ENCODE data around the gene PTPN1. TPM values are rescaled to one million over a fixed set of nuclear protein-coding genes. Genes with fewer than 3 reads are reported as not detected.
"Not testable (repeated sequence)": the region's sequence is repeated elsewhere in the genome, so short reads cannot be mapped to it uniquely, and the experiment has no call there.

The PTPN1 gene
- total RNA-seq, 1 experiment from 2014 or later: 33.0 TPM

DNA sequence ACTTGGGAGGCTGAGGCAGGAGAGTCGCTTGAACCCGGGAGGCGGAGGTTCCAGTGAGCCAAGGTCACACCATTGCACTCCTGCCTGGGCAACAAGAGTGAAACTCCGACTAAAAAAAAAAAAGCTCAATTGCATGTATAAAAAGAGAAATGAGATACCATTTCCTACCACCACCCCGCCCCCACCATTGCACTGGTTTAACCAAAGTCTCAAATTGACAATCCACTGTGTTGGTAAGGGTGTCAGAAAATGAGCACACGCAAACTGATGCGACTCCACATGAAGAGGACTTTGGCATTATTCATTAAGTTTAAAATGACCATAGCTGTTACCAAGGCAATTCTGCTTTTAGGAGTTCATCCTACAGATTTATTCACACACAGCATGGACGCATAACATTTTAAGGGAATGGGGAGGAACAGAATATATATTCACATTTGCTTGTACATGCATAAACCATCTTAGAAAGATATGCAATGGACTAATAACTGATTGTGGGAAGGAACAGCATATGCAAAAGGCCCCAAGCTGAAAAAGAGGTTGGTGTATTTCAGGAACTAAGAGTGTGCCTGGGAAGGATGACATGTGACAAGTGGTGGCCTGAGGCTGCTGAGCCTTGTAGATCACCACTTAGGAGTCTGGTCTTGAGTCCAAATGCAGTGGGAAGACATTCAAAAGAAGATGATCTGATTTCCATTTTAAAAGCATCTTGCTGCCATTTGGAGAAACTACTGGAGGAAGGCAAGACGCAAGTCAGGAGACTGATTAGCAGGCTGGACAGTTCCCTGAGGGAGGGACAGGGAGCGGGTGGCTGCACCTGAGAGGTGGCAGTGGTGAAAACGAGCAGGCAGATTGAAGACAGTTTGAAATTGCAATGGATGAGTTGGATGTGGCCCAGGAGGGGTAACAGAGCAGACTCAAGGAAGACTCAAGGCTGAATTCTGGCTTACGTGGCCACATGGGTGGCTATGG, 37.2 kb upstream of the PTPN1 start:
- H3K36me3 ChIP-seq (replicated peaks; ENCODE audit: control insufficient read depth, insufficient read depth, low read length): no peaks in the 10 kb centered on the region
- H3K27me3 ChIP-seq (ENCODE audit: control insufficient read depth, insufficient read depth, low read length): no peaks in the 10 kb centered on the region
- DNase-seq: no peak
- H3K4me3 ChIP-seq (ENCODE audit: insufficient read depth, low read depth, low read length): no peak overlapping the region

GRCh38 chr20:50474356-50474755, 35.8 kb upstream of the PTPN1 start:
- not testable (repeated sequence) for H3K4me3 ChIP-seq (ENCODE audit: insufficient read depth, low read depth, low read length); H3K36me3 ChIP-seq (replicated peaks; ENCODE audit: control insufficient read depth, insufficient read depth, low read length); H3K27me3 ChIP-seq (ENCODE audit: control insufficient read depth, insufficient read depth, low read length); DNase-seq

- Histone ChIP-seq H3K36me3 (replicated peaks; ENCODE audit: control insufficient read depth, insufficient read depth, low read length) (no peaks in the 10 kb centered on the region), H3K4me3 (ENCODE audit: insufficient read depth, low read depth, low read length) (no peak overlapping the region), H3K27me3 (ENCODE audit: control insufficient read depth, insufficient read depth, low read length) (no peaks in the 10 kb centered on the region)
- DNase-seq: no peak
Measured at GRCh38 chr20:50475681-50476292, 34.4 kb upstream of the PTPN1 start.

- Histone ChIP-seq H3K27me3 (ENCODE audit: control insufficient read depth, insufficient read depth, low read length) (no peaks in the 10 kb centered on the region), H3K36me3 (replicated peaks; ENCODE audit: control insufficient read depth, insufficient read depth, low read length) (no peaks in the 10 kb centered on the region), H3K4me3 (ENCODE audit: insufficient read depth, low read depth, low read length) (no peak overlapping the region)
- DNase-seq: no peak
Measured at GRCh38 chr20:50477239-50477872, 32.8 kb upstream of the PTPN1 start.

DNA sequence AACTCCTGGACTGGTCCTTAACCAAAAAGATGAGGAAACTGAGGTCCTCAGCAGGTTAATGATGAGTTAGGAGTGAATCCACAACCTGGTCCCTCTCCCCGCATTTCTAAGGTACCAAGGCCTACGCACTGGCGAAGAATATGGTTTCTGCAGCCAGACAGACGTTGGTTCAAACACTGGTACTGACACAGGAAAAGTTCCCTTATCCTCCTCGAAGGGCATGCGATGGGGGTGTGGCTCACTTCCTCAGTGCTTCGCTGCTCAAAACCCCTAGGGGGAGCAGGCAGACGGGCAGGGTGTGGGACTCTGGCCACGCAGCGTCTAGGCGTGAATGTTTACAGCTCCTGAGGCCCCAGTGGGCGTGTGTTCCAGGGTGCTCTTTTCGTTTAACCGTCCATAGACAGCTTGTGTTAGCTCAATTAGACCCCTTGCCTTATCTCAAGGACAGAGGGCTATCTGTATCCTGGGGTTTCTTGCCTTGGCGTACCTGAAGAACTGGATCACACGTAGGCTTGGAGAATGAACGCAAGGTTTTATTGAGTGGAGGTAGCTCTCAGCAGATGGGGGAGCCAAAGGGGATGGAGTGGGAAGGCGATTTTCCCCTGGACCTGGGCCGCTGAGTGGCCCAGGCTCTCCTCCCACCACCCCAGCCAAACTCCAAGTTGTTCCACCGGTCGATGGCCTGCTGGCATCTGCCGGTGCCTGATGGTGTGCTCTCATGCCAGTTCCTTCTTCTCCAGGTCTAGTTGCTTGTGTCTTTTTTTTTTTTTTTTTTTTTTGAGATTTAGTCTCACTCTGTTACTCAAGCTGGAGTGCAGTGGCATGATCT, 31.8 kb upstream of the PTPN1 start:
- no peak overlapping the region for H3K4me3 ChIP-seq (ENCODE audit: insufficient read depth, low read depth, low read length)
- peak; percentile 74 for DNase-seq
- no peaks in the 10 kb centered on the region for H3K27me3 ChIP-seq (ENCODE audit: control insufficient read depth, insufficient read depth, low read length)
- no peaks in the 10 kb centered on the region for H3K36me3 ChIP-seq (replicated peaks; ENCODE audit: control insufficient read depth, insufficient read depth, low read length)

- no peaks in the 10 kb centered on the region for H3K36me3 ChIP-seq (replicated peaks; ENCODE audit: control insufficient read depth, insufficient read depth, low read length)
- no peak overlapping the region for H3K4me3 ChIP-seq (ENCODE audit: insufficient read depth, low read depth, low read length)
- H3K27me3 ChIP-seq (ENCODE audit: control insufficient read depth, insufficient read depth, low read length): no peaks in the 10 kb centered on the region
- no peak for DNase-seq
Measured at GRCh38 chr20:50481741-50482140, 28.4 kb upstream of the PTPN1 start.

GRCh38 chr20:50482396-50482981, 27.7 kb upstream of the PTPN1 start:
- DNase-seq: no peak
- H3K27me3 ChIP-seq (ENCODE audit: control insufficient read depth, insufficient read depth, low read length): no peaks in the 10 kb centered on the region

DNA sequence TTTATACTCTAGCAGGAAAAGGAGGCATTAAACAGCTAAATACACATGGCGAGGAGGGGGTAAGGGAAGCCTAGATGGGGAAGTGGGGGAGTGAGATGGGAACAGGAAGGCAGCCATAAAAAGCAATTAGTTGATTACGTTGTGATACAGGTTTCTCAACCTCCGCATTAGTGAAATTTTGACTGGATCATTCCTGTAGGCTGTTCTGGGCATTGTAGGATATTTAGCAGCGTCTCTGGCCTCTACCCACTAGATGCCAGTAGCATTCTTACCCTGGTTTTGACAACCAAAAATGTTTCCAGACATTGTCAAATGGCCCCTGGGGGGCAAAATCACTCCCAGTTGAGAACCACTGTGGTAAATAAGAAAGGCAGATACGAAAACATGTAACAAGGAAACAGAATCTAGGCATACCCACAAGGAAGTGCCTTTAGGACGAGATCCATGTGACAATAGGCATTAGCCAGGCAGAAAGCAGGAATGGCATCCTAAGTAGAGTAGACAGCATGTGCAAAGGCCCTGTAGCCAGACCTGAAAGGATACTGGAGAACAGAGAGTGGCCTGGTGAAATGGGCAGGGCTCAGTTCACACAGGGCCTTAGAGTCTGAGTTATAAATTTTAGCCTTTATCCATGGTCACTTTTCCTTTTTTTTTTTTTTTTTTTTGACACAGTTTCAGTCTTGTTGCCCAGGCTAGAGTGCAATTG, 25.8 kb upstream of the PTPN1 start:
- no peak overlapping the region for H3K4me3 ChIP-seq (ENCODE audit: insufficient read depth, low read depth, low read length)
- DNase-seq: no peak
- no peaks in the 10 kb centered on the region for H3K36me3 ChIP-seq (replicated peaks; ENCODE audit: control insufficient read depth, insufficient read depth, low read length)

More at GRCh38 chr20:50482396-50482981, 27.7 kb upstream of the PTPN1 start:
- H3K4me3 ChIP-seq (ENCODE audit: insufficient read depth, low read depth, low read length): no peak overlapping the region
- no peaks in the 10 kb centered on the region for H3K36me3 ChIP-seq (replicated peaks; ENCODE audit: control insufficient read depth, insufficient read depth, low read length)

DNA sequence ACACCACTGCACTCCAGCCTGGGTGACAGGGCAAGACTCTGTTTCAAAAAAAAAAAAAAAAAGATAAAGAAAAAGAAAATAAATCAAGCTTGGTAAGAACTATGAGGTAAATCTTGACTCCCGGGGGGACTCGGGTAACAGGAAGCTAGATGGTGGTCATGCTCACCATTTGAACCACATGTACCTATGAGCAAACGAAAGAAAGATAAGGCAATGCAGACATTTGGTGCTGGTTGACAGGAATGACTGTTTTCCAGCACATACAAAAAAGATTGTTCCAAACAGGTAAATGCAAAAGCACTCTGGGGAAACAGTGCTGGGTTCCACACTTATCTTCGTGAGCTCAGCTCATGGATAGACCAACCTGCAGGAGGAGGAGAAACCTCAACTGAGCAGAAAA, 22.8 kb upstream of the PTPN1 start:
- H3K27me3 ChIP-seq (ENCODE audit: control insufficient read depth, insufficient read depth, low read length): no peaks in the 10 kb centered on the region
- no peaks in the 10 kb centered on the region for H3K36me3 ChIP-seq (replicated peaks; ENCODE audit: control insufficient read depth, insufficient read depth, low read length)
- no peak for DNase-seq
- H3K4me3 ChIP-seq (ENCODE audit: insufficient read depth, low read depth, low read length): no peak overlapping the region

More for the DNA sequence above, 25.8 kb upstream of the PTPN1 start:
- H3K27me3 ChIP-seq (ENCODE audit: control insufficient read depth, insufficient read depth, low read length): no peaks in the 10 kb centered on the region

- Histone ChIP-seq H3K27me3 (ENCODE audit: control insufficient read depth, insufficient read depth, low read length) (no peaks in the 10 kb centered on the region), H3K36me3 (replicated peaks; ENCODE audit: control insufficient read depth, insufficient read depth, low read length) (no peaks in the 10 kb centered on the region), H3K4me3 (ENCODE audit: insufficient read depth, low read depth, low read length) (no peak overlapping the region)
- no peak for DNase-seq
Measured at GRCh38 chr20:50488236-50488806, 21.9 kb upstream of the PTPN1 start.

GRCh38 chr20:50491168-50491567, 19.0 kb upstream of the PTPN1 start:
- Histone ChIP-seq H3K4me3 (ENCODE audit: insufficient read depth, low read depth, low read length) (no peak overlapping the region), H3K27me3 (ENCODE audit: control insufficient read depth, insufficient read depth, low read length) (no peaks in the 10 kb centered on the region), H3K36me3 (replicated peaks; ENCODE audit: control insufficient read depth, insufficient read depth, low read length) (no peaks in the 10 kb centered on the region)
- no peak for DNase-seq

- no peak for DNase-seq
Measured at GRCh38 chr20:50491926-50492634, 18.1 kb upstream of the PTPN1 start.

DNA sequence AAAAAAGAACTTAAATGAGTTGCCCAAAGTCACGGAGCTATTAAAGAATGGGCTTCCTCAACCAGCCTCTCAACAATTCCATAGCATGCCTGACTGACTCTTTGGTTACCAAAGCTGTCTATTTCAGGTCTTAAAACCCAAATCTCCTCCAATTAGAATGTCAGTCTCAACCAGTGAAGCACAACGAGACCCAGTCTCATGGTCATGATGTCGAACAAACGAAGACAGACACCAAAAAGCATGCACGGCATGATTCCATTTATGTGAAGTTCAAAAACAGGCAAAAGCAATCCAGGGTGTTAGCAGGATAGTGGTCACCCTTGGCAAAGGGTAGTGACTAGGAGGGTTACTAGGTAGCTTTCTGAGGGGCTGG, 16.3 kb upstream of the PTPN1 start:
- Histone ChIP-seq H3K27me3 (ENCODE audit: control insufficient read depth, insufficient read depth, low read length) (no peaks in the 10 kb centered on the region), H3K4me3 (ENCODE audit: insufficient read depth, low read depth, low read length) (no peak overlapping the region), H3K36me3 (replicated peaks; ENCODE audit: control insufficient read depth, insufficient read depth, low read length) (no peaks in the 10 kb centered on the region)
- no peak for DNase-seq

More at GRCh38 chr20:50491926-50492634, 18.1 kb upstream of the PTPN1 start:
- Histone ChIP-seq H3K4me3 (ENCODE audit: insufficient read depth, low read depth, low read length) (no peak overlapping the region), H3K36me3 (replicated peaks; ENCODE audit: control insufficient read depth, insufficient read depth, low read length) (no peaks in the 10 kb centered on the region), H3K27me3 (ENCODE audit: control insufficient read depth, insufficient read depth, low read length) (no peaks in the 10 kb centered on the region)

Measured in H7 (cell line).